HG03196 (cell line): ENCODE measurements around the gene PODNL1.

Experiments
- ATAC-seq: cut with Tn5 transposase; IDR thresholded peaks from one replicate; pipeline ENCODE4 v1.9.1; 2021; ENCODE audit not compliant: unreplicated experiment

PODNL1 gene, protein sequence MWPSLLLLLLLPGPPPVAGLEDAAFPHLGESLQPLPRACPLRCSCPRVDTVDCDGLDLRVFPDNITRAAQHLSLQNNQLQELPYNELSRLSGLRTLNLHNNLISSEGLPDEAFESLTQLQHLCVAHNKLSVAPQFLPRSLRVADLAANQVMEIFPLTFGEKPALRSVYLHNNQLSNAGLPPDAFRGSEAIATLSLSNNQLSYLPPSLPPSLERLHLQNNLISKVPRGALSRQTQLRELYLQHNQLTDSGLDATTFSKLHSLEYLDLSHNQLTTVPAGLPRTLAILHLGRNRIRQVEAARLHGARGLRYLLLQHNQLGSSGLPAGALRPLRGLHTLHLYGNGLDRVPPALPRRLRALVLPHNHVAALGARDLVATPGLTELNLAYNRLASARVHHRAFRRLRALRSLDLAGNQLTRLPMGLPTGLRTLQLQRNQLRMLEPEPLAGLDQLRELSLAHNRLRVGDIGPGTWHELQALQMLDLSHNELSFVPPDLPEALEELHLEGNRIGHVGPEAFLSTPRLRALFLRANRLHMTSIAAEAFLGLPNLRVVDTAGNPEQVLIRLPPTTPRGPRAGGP

DNA sequence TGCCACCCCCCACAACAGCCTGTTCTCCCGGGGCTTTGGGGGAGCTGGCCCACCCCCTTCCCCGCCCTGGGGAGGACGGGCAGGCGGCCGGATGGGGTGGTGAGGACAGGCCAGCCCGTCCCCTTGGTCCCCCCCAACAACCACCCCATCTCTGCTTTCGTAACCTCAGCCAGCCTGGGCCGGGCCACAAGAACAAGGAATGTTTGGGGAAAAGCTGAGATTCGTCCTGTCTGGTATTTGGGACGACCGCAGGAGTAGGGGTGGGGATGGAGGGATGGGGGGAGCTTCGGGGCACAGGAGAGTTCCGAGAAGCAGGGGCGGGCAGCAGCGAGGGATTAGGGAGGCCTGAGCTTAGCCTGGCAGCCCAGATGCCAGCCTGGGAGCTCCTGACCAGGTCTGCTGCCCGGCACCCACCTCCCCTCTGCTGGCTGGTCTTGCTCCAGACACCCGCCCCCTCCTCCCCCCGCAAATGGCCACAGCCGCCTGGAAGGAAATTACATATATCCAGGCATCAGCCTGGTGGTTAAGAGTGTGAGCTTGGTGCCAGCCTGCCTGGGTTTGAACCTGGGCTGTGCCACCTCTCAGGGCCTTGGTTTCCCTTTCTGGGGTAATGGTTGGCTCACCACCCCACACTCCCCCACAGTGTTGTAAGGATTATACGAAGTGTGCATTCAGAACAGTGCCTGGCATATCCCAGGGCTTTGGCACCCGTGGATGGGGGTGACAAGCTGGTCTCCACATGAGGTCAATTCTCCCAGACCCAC lies at the start of gene PODNL1:
TSS of gene PODNL1 (minus strand) at position 117 of the 764 bp plus-strand sequence. CDS start 236 bp downstream, outside the sequence.
- ATAC-seq = no peak

DNA sequence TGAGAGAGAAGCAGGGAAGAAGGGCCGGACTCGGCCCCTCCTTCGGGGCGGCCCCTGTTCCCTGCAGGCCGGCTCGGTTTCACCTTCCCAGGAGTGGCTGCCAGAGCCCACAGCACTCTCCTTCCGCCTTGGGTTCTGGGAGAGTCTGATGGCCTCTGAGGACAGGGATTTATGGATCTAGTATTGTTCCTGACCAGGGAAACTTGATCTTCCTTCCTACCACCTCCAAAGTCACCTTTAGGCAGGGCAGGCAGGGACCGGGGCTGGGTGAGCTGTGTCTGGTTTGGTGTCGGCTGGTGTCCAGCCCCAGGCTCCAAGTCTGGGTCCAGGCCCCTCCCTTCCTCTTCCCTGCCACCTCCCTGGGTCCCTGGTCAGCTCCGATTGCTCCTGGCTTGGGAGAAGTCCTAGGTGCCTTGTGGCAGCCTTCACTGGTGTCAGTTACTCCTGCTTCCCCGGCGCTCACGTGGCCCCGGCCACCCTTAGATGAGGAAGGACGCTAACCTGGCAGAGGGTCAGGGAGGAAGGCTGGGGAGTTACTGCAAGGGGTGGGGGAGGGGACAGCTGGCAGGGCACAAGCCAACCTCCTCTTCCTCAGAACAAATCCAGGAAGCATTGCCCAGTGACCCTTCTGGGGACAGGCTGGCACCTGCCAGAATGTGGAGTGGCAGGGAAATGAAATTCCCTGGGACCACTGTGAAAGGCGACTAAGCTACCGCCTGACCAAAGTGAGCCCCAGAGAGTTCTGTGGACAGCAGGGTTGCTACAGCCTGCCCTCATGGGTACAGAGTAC lies 49.1 kb upstream of the PODNL1 start:
- ATAC-seq = no peak

DNA sequence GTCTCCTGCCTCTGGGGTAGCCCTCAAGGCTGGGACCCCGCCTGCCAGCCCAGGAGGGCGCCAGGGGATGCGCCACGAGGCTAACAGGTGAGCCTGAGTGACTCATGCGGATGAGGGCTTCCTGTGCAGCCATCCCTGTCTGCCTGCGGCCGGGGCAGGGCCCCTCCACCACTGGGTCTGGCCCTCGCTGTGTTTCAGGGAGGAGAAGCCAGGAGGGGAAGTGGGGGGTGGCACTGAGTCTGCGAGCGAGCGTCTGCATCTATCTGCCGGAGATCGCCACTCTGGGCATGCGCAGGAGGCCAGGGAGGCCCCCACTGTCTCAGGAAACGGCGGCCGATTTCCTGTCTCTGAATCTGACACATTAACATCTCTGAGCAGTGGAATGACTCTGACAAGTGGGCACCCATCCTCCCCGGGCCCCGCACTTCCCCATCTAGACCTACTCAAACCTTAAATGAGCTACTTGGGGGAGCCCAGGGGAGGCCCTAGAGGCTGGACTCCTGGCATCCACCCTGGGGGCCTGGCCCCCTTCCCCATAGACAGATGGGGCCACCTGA lies 48.2 kb upstream of the PODNL1 start:
- ATAC-seq = peak; percentile 74

DNA sequence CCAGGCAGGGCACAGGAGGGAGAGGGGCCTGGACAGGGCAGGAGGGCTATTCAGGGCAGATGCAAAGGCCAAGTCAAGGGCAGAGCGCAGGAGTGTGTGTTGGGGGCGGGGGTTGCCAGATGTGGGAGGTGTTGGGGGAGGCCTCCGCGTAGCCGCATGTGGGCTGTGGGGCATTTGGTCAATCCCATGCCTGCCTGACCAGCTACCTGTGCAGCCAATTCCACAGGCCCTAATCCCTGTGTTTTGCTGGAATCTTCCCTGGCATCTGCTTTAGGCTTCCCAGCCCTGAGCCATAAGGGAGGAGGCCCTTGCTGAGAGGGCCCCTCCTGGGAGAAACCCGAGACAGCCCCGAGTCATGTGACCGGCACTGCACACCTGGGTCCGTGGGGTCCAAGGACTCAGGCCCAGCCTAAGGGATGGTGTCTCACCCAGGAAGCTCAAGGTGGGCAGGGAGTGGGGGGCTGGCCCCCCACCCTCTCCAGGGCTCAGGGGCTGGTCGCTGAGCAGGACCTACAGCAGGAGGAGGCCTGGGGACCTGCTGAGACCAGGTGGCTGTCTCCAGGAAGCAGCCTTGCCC lies 47.6 kb upstream of the PODNL1 start:
- ATAC-seq = peak; percentile 10

DNA sequence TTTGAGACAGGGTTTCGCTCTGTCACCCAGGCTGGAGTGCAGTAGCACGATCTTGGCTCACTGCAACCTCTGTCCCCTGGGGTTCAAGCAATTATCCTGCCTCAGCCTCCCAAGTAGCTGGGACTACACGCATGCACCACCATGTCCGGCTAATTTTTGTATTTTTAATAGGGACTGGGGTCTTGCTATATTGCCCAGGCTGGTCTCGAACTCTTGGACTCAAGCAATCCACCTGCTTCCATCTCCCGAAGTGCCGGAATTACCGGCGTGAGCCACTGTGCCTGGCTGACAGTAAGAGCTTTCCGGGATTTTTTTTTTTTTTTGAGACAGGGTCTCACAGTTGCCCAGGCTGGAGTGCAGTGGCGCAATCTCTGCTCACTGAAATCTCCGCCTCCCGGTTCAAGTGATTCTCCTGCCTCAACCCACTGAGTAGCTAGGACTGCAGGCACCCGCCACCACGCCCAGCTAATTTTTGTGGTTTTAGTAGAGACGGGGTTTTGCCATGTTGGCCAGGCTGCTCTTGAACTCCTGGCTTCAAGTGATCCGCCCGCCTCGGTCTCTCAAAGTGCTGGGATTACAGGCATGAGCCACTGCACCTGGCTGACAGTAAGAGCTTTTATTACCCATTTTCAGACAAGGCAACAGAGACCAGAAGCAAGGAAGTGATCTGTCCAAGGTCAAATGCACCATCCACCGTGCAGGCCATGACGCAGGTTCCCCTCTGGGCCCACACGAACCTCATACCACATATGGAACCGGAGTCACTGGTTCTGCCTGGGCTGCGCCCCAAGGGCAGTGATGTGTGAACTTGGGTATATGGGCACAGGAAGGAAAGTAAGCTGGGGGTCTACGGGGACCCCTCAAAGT lies 46.9 kb upstream of the PODNL1 start:
- no peak for ATAC-seq

DNA sequence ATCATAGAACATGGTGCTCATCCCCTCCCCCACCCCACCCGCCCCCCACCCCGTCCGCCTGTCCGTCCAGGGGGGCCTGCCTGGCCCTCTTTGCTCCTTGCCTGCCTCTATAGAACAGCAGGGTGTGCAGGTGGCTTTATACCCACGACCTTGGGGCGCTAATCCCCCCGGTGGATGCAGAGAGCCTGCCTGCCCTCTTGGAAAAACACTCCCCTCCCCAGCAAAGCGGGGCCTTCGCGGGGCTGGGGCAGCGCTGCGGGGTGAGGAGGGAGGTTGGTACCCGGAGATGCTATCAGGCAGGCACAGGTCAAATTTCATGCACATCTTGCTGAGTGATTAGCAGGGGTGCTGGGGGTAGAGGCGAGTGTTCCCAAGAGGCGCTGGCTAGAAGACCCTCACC lies 46.0 kb upstream of the PODNL1 start:
- no peak for ATAC-seq

DNA sequence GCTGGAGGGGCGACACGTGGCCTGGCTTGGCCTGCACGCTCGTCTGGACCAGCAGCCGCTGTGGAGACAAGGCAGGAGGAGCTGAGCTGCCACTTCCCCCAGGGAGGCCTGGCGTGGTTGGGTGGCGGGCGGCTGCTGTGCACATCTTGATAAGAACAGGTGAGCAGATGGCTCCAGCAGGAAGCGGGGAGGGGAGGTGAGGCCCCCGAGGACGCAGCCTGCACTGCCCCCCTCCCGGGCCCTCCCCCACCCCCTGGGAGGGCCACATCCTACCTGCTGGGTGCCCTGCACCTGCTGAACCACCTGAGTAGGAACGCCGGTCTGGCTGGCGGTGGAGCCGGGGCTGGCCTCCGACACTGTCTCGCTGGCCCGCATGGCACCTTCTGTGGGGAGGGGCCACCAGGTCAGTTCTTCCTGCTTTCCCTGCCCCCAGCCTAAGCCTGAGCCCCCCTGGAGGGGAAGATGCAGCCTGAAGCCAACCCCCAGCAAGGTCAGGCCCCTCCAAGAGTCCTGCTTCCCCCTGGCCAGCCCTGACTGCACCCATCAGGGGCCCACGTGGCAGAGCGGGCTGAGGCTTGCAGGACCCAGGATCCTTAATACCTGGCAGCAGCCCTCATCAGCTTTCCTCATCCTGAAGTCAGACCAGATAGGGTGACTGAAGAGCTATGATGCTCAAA lies 45.1 kb upstream of the PODNL1 start:
- ATAC-seq = no peak

DNA sequence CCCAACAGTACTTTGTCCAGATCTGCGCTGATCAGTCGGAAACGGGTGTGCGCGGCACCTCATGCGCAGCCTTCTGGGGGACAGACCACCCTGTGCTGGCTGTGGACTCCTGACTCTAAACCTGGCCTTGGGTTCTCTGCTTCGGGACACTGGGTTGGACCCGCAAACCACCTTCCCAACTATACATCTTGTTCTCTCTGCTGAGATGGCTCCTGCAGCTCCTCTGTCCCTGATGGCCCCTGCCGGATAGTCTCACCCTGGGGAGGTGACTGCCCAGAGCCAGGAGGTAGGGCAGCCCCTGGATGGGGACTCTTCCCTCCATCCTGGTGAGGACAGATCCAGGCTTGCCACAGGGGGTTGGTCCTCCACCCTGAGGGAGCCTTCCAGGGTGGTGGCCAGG lies 44.6 kb upstream of the PODNL1 start:
- ATAC-seq = no peak

DNA sequence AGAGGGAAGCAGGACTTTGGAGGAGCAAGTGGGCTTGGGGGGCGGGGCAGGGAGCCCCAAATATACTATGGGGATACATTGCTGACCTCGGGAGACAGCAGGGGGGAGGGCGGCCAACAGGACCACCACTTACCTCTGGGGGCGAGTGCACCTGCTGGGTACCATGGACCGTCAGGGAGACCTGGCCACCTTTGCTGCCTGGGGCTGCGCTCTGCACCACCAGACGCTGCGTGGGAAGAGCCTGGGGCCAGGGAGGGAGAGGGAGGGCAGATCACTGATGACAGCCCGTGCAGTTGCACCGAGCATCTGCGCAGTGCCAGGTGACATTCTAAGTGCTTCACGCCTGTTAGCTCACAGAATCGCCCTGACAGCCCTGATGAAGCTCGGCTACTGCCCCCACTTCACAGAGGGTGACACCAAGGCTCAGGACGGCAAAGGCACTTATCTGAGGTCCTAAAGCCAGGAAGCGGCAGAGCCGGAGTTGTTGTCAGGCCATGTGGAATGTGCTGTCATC lies 43.8 kb upstream of the PODNL1 start:
- no peak for ATAC-seq

DNA sequence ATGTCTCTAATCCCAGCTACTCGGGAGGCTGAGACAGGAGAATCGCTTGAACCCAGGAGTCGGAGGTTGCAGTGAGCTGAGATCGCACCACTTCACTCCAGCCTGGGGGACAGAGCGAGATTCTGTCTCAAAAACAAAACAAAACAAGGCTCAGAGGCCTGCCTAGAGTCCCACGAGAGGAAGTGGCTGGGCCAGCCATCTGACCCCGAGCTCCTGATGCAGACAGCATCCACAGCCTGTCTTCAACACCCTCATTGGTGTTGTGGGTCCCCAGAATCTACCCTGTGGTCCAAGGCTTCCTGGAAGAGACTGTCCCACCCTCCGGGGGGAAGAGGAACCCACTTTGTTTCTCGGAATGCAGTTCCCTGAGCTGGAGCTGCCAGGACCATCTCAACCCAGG lies 43.2 kb upstream of the PODNL1 start:
- no peak for ATAC-seq

DNA sequence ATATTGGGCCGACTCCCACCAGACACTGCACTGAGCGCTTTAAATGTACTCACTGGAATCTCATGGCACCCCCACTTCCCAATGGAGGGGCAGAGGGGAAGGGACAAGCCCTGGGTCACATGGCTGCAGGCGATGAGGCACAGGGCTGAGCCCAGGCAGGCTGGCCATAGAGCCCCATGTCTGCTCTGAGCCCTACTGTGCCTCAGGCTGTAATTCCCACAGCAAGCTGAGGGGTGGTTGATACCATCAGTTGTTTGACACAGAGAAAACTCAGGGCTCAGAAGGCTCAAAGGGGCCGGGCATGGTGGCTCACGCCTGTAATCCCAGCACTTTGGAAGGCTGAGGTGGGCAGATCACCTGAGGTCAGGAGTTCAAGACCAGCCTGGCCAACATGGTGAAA lies 42.8 kb upstream of the PODNL1 start:
- no peak for ATAC-seq

DNA sequence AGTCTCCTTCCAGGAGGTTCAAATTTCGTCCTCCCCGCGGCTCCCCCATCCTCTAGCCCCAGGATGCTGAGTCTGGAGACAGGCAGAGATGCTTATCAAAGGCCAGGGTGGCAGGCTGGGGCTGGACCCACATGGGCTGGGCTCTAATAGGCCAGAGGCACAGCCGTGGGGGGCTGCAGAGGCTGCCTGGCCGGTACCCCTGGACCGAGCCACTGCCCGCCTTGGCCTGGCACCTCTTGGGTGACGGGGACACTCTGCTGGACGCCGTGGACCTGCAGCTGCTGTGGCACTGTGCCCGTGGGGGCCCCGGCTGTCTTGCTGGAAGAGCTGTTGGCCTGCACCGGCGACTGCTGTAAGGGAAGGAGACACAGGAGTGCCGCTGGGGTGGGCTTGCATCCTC lies 42.1 kb upstream of the PODNL1 start:
- ATAC-seq = no peak

DNA sequence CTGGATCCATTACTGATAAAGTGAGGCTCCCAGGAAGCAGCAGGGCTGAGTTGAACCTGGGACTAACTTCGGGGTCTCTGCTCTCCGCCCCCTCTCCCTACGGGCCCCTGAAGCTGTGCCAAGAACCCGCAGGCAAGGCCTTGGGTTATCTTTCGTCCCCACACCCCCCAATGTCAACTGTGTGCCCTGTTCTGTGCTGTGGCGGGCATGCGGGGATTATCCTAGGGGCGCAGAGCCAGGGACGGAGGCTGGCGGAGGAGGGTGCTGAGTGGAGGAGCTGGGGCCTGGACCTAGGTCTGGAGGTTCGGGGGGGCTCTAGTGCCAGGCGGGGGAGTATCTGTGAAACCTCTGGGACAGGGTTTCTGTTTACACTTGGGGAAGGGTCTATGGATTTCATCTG lies 41.5 kb upstream of the PODNL1 start:
- ATAC-seq = no peak

DNA sequence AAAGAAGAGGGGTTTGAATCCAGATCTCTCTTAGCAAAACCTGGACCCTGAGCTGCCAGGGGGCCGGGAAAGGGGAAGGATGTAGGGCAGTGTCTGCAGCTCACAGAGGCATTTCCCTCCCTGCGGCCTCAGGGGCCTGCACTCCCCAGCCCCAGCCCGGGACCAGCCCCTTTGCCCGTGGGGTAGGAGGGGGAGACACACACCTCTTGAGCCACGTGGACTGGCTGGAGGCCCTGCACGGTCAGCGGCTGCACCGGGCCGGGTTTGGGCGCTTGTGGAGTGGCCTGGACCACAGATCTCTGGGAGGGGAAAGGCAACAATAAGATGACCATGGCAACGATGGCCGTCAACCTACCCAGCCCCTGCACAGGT lies 41.0 kb upstream of the PODNL1 start:
- no peak for ATAC-seq

DNA sequence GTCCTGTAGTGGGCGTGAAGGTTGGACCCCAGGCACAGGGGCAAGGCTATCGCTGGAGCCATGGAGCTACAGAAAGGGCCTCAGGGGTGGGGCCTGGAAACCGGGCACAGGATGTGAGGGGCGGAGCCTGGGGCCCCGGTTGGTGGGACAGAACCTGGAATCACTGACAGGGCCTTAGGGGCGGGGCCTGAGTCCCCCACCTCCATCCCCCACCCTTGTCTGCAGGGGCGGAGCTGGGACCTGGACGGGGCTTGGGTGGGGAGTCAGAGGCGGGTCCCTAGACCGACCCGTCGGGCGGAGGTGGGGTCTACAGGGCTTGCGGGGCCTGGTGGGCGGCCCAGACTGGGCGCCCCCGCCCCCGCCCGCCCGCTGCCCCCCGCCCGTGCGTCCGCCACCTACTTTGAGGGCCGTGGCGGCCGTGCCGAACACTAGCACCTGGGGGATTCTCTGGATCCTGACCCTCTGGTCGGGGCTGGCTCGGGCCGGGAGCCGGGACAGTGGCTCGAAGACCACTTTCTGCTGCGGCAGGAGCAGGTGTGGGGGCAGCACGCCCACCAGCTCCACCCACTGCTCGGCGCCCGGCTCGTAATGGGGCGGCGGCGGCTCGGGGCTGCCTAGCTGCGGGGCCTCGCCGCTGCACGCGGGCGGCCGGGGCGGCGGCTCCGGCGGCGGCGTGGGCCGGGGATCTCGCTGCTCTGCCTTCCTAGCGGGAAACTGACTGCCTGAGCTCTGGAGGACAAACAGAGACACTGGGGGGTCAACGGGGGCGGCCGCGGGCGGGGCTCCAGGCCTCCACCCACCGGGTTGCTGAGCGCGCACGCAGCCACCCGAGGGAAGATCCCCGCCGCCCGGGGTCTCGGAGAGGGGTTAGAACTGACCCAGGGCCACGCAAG lies 40.4 kb upstream of the PODNL1 start:
- no peak for ATAC-seq

DNA sequence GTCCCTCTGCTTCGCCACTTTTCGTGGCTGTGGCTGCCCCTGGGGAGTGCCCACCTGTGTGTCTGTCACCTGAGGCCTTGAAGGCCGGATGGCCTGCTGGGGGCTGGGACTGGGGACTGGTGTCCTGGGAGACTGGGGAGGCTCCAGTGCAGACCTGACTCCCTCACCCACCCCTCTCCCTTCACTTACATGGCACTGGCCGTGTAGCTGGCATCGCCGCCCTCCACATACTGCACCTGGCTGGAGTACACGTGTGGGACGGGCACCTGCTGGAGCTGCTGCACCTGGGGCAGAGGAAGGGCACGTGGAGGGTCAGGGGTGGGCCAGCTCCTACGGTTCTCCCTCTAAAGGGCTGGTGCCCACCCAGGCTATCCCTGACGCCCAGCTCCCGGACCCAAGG lies 39.6 kb upstream of the PODNL1 start:
- no peak for ATAC-seq

DNA sequence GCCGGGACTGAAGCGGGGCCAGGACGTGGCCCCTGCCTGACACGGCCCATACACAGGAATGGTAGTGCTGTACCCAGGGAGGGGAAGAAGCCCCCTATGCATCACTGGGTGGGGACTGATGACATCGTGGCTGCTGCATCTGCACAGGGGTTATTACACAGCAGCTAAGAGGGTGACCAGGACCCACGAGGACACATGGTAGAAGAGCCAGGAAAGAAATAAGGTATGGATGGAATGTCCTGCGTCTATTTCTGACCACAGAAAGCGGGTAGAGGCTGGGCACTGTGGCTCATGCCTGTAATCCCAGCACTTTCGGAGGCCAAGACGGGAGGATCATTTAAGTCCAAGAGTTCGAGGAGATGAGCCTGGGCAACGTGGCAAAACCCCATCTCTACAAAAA lies 38.2 kb upstream of the PODNL1 start:
- ATAC-seq = no peak

DNA sequence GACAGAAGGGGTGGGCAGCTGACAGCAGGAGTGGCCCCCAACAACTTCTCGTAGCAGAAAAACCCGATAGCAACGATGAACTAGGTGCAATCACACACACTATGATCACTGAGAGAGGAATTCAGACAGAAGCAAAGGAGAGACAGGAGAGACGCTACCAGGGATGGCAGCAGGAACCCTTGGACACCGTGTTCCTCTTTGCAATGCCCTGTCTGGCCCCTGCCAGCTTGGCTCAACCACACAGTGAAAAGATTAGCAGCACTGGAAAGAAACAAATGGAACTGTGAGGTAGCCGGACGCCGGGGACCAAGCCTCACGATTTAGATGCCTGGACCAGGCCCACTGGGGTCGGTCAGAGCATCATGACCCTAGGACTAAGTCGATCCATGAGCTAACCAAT lies 37.7 kb upstream of the PODNL1 start:
- no peak for ATAC-seq
